ENCODE data around the gene PLEKHA3. TPM values are rescaled to one million over a fixed set of nuclear protein-coding genes. Genes with fewer than 3 reads are reported as not detected.
"Not testable (repeated sequence)": the region's sequence is repeated elsewhere in the genome, so short reads cannot be mapped to it uniquely, and the experiment has no call there.

The PLEKHA3 gene
- total RNA-seq, 1 experiment from 2014 or later: 25.9 TPM

DNA sequence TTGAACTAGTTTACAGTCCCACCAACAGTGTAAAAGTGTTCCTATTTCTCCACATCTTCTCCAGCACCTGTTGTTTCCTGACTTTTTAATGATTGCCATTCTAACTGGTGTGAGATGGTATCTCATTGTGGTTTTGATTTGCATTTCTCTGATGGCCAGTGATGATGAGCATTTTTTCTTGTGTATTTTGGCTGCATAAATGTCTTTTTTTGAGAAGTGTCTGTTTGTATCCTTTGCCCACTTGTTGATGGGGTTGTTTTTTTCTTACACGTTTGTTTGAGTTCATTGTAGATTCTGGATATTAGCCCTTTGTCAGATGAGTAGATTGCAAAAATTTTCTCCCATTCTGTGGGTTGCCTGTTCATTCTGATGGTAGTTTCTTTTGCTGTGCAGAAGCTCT is 45.2 kb downstream of the PLEKHA3 start:
- H3K27me3 ChIP-seq (ENCODE audit: insufficient read depth, low read length); H3K4me2 ChIP-seq (ENCODE audit: insufficient read depth, insufficient read length, low read length); H3K23ac ChIP-seq (ENCODE audit: insufficient read length, low read depth, low read length); H3K27ac Mint-ChIP-seq; DNase-seq; H3K9me3 ChIP-seq (ENCODE audit: control insufficient read depth, low read depth, low read length); H2BK20ac ChIP-seq (ENCODE audit: low read depth, low read length, poor library complexity, severe bottlenecking); H2AK5ac ChIP-seq (ENCODE audit: insufficient read length, low read length); H3K56ac ChIP-seq (ENCODE audit: insufficient read length, low read depth, low read length); H3K9ac ChIP-seq (ENCODE audit: extremely low read depth, insufficient read length, low read length); H2BK120ac ChIP-seq (ENCODE audit: low read depth, low read length, poor library complexity, severe bottlenecking); H4K20me1 ChIP-seq (ENCODE audit: control insufficient read depth, insufficient read depth, insufficient read length); H4K5ac ChIP-seq (ENCODE audit: insufficient read length, low read depth, low read length); H4K8ac ChIP-seq (replicated peaks; ENCODE audit: insufficient read length, low read depth, low read length); H3K4me3 Mint-ChIP-seq; H2AFZ ChIP-seq (ENCODE audit: low read length); H3K27me3 Mint-ChIP-seq (ENCODE audit: low read depth); H2BK15ac ChIP-seq (ENCODE audit: low read depth, low read length); H3K27ac ChIP-seq (ENCODE audit: insufficient read length, low read depth, low read length); H2BK5ac ChIP-seq (ENCODE audit: insufficient read length, low read length); H3K36me3 Mint-ChIP-seq (ENCODE audit: insufficient read depth in 1 of 3, low read depth in 3 of 3); H3K14ac ChIP-seq (ENCODE audit: insufficient read depth, low read length); H4K91ac ChIP-seq (ENCODE audit: insufficient read length, low read depth, low read length); H3K18ac ChIP-seq (ENCODE audit: insufficient read length, low read depth, low read length); H3K23me2 ChIP-seq (ENCODE audit: insufficient read length, low read depth, low read length, poor library complexity, severe bottlenecking); H2BK12ac ChIP-seq (ENCODE audit: insufficient read length, low read depth, low read length); H3K79me1 ChIP-seq (ENCODE audit: insufficient read depth, low read depth, low read length, poor library complexity, severe bottlenecking); H3K4ac ChIP-seq (ENCODE audit: low read depth, low read length); H3T11ph ChIP-seq (ENCODE audit: low read length); H3K4me1 ChIP-seq (ENCODE audit: insufficient read depth, low read length); H3K9me3 Mint-ChIP-seq: not testable (repeated sequence)
- peaks cover 12% of the 10 kb centered on the region; the same call in 1 of the 2 replicates for H3K79me2 ChIP-seq (ENCODE audit: insufficient read depth, low read length)
- peaks cover 4 to 12% of the 10 kb centered on the region in 2 experiments; a peak in 3 of 4 replicates for H3K4me1 Mint-ChIP-seq
- WGBS (ENCODE audit: extremely low coverage, insufficient read length, low lambda C conversion rate): no CpG with 5 or more reads among the region's 1 CpG

Measured in H9 (cell line).